GM23248 (cell line): Measurements from ENCODE around the gene RABEP1.

Source experiments
- EZH2 ChIP-seq: fragments of 200-600 bp; sonication (generic); IDR thresholded peaks from 2 replicates; pipeline ENCODE4 v1.6.1; 2018; ENCODE audit warnings: antibody characterized with exemption, mild to moderate bottlenecking; ENCODE audit not compliant: insufficient read depth, poor library complexity, severe bottlenecking
- EZH2phosphoT487 ChIP-seq: fragments of 200-600 bp; sonication (generic); IDR thresholded peaks from 2 replicates; pipeline ENCODE4 v1.6.1; 2018; ENCODE audit warnings: antibody characterized with exemption, moderate library complexity, mild to moderate bottlenecking, low read depth; ENCODE audit not compliant: insufficient read depth

DNA sequence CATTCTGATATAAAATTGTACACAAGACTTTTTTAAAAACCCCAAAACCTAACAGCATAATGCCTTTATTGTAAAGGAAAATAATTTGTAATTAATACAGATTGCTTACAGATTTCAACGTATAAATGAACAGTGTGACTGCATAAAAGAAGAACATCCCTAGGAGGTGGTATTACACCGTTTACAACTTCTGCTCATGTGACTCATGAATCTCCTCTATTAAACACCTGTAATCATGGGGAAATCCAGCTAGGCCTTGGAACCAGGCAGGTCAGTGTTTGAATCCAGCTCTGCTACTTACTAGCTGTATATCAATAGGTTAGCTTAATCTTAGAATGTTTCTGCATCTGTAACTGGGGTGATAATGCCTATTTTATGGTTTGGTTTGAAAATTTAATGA, 15.2 kb downstream of the RABEP1 start:
- TF ChIP-seq EZH2phosphoT487 (no peak), EZH2 (no peak)
